Activated gamma-delta T cell treated with anti-CD3 and anti-CD28 coated beads, Interleukin-2, amount 50 U/mL, for 16 hours (primary cell): ENCODE results near the gene KRTAP20-1.

Experiments used
- DNase-seq: peaks from one replicate; pipeline ENCODE4 v3.0.0-alpha.2; 2020; ENCODE audit warnings: low read depth

The KRTAP20-1 gene

GRCh38 chr21:30616125-30616524, at the start of gene KRTAP20-1:
Gene KRTAP20-1 (plus strand): TSS chr21:30616425. CDS start chr21:30616455, 30 bp downstream.
- no peak for DNase-seq

GRCh38 chr21:30567617-30568016, 48.6 kb upstream of the KRTAP20-1 start:
- no peak for DNase-seq

GRCh38 chr21:30577766-30578165, 38.5 kb upstream of the KRTAP20-1 start:
- DNase-seq = no peak

GRCh38 chr21:30579346-30579745, 36.9 kb upstream of the KRTAP20-1 start:
- no peak for DNase-seq

GRCh38 chr21:30580132-30580531, 36.1 kb upstream of the KRTAP20-1 start:
- DNase-seq = no peak

GRCh38 chr21:30582870-30583269, 33.4 kb upstream of the KRTAP20-1 start:
- no peak for DNase-seq

GRCh38 chr21:30590297-30590696, 25.9 kb upstream of the KRTAP20-1 start, which contains the start of gene KRTAP22-2:
Gene KRTAP22-2 (minus strand): TSS chr21:30590397.
- DNase-seq = no peak

- DNase-seq = no peak
Observed at GRCh38 chr21:30592140-30592539, 24.1 kb upstream of the KRTAP20-1 start, which contains the start of gene KRTAP6-3. Gene KRTAP6-3 (plus strand): TSS chr21:30592440. CDS start chr21:30592446, 6 bp downstream.

GRCh38 chr21:30598802-30599201, 17.4 kb upstream of the KRTAP20-1 start, which contains the start of gene KRTAP6-2:
Gene KRTAP6-2 (minus strand): TSS chr21:30598902. CDS start chr21:30598874, 28 bp downstream.
- no peak for DNase-seq

GRCh38 chr21:30600787-30601186, 15.4 kb upstream of the KRTAP20-1 start, which contains the start of gene KRTAP22-1:
Gene KRTAP22-1 (plus strand): TSS chr21:30601087.
- no peak for DNase-seq

- no peak for DNase-seq
Observed at GRCh38 chr21:30605968-30606367, 10.3 kb upstream of the KRTAP20-1 start.

- no peak for DNase-seq
Observed at GRCh38 chr21:30612132-30612531, 4.1 kb upstream of the KRTAP20-1 start.

- no peak for DNase-seq
Observed at GRCh38 chr21:30613836-30614235, 2.4 kb upstream of the KRTAP20-1 start, which contains the start of gene KRTAP6-1. Gene KRTAP6-1 (minus strand): TSS chr21:30613930. CDS start chr21:30613904, 26 bp downstream.

- no peak for DNase-seq
Observed at GRCh38 chr21:30615199-30615598, 1.0 kb upstream of the KRTAP20-1 start.

- no peak for DNase-seq
Observed at GRCh38 chr21:30620080-30620479, 3.9 kb downstream of the KRTAP20-1 start.

GRCh38 chr21:30620522-30620921, 4.3 kb downstream of the KRTAP20-1 start, which contains the start of gene KRTAP20-4:
Gene KRTAP20-4 (plus strand): TSS chr21:30620627.
- DNase-seq = no peak

GRCh38 chr21:30623362-30623761, 7.1 kb downstream of the KRTAP20-1 start:
- DNase-seq = no peak

- DNase-seq = no peak
Observed at GRCh38 chr21:30625449-30626165, 9.4 kb downstream of the KRTAP20-1 start.

- no peak for DNase-seq
Observed at GRCh38 chr21:30628109-30628508, 11.9 kb downstream of the KRTAP20-1 start.

GRCh38 chr21:30629200-30629599, 13.0 kb downstream of the KRTAP20-1 start:
- DNase-seq = no peak

GRCh38 chr21:30634906-30635305, 18.7 kb downstream of the KRTAP20-1 start, which contains the start of gene KRTAP20-2:
Gene KRTAP20-2 (plus strand): TSS chr21:30635206. CDS start chr21:30635264, 58 bp downstream.
- DNase-seq = no peak

- DNase-seq = no peak
Observed at GRCh38 chr21:30638686-30639085, 22.5 kb downstream of the KRTAP20-1 start.

GRCh38 chr21:30642564-30642963, 26.3 kb downstream of the KRTAP20-1 start, which contains the start of gene KRTAP20-3:
Gene KRTAP20-3 (plus strand): TSS chr21:30642864.
- no peak for DNase-seq
